ENCODE data around the gene ABO. TPM values are rescaled to one million over a fixed set of nuclear protein-coding genes. Genes with fewer than 3 reads are reported as not detected.

ABO gene
- total RNA-seq, 1 experiment from 2014 or later = 1.2 TPM

DNA sequence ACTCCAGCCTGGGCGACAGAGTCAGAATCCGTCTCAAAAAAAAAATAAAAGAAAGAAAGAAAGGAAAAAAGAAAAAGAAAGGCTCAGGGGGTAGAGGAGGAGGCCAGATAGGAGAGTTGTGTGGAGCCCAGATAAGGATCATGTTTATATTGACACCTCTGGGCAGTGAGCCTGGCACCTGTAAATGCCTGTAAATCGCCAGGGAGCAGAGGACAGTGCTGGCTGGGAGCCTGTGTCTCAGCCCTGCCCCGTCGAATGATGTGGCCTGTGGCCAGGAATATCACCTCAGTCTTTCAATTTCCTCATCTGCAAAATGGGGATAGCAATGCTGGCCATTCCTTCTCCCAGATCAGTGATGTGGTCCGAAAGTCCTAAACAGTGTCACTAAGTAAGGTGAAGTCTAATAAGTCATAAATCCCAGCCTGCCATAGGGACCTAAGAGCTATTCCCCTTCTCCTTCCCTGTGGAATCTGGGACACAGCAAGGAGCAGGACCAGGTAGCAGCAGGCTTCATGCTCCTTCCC, 10.3 kb upstream of the ABO start:
- H3K4me2 ChIP-seq (ENCODE audit: low read length) = no peak overlapping the region
- RAD21 ChIA-PET (ENCODE audit: low non-redundant PET in 1 of 2, low total read pairs in 2 of 2, uncharacterized antibody in 2 of 2, unreplicated experiment in 2 of 2) = no interaction called here
- BruUV-seq (replicated peaks) = no TSS peak
- no peak overlapping the region for H3K27ac ChIP-seq (ENCODE audit: low read depth, low read length)
- POLR2A ChIA-PET = no interaction called here
- H3K9ac ChIP-seq (ENCODE audit: low read length) = no peak overlapping the region
- peaks cover 0 to 13% of the 10 kb centered on the region in 2 experiments; a peak in 2 of 4 replicates for H3K9me3 ChIP-seq (ENCODE audit: control insufficient read depth in 1 of 2, insufficient read depth in 1 of 2, low read depth in 1 of 2, low read length in 2 of 2)
- no peak for TF ChIP-seq REST (IDR thresholded peaks at IDR 0.05; ENCODE audit: low read depth)
- DNase-seq (ENCODE audit: low read depth, low spot score) (no peak), ATAC-seq (no peak)
- H3K79me2 ChIP-seq (ENCODE audit: insufficient read depth, low read length) = no peaks in the 10 kb centered on the region
- no peaks in the 10 kb centered on the region for H3K36me3 ChIP-seq (ENCODE audit: control insufficient read depth in 1 of 2, insufficient read depth in 2 of 2, low read length in 2 of 2)
- H3K9me2 ChIP-seq (ENCODE audit: insufficient read depth) = no peaks in the 10 kb centered on the region
- no peak overlapping the region for H2AFZ ChIP-seq (ENCODE audit: low read depth, low read length, poor library complexity, severe bottlenecking)
- intact Hi-C loops (cut with micrococcal nuclease) = no loop called here
- no peak overlapping the region for H3K4me3 ChIP-seq (replicated peaks in 1 of 2; ENCODE audit: low read depth in 1 of 2, low read length in 2 of 2)
- no peaks in the 10 kb centered on the region for H4K20me1 ChIP-seq (ENCODE audit: insufficient read depth)
- CTCF ChIA-PET = no interaction called here
- H3K4me1 ChIP-seq (ENCODE audit: control insufficient read depth in 1 of 2, insufficient read depth in 2 of 2, low read length in 2 of 2) = no peaks in the 10 kb centered on the region
- no peaks in the 10 kb centered on the region for H3K27me3 ChIP-seq (ENCODE audit: insufficient read depth, low read length)

GRCh38 chr9:133284362-133284761, 9.4 kb upstream of the ABO start:
- no peaks in the 10 kb centered on the region for H4K20me1 ChIP-seq (ENCODE audit: insufficient read depth)
- ChIA-PET CTCF (no interaction called here), POLR2A (no interaction called here), RAD21 (ENCODE audit: low non-redundant PET in 1 of 2, low total read pairs in 2 of 2, uncharacterized antibody in 2 of 2, unreplicated experiment in 2 of 2) (no interaction called here)
- BruUV-seq (replicated peaks) = no TSS peak
- ATAC-seq (no peak), DNase-seq (ENCODE audit: low read depth, low spot score) (no peak)
- no peak overlapping the region for H2AFZ ChIP-seq (ENCODE audit: low read depth, low read length, poor library complexity, severe bottlenecking)
- no peak overlapping the region for H3K4me2 ChIP-seq (ENCODE audit: low read length)
- peaks cover 0 to 5% of the 10 kb centered on the region in 2 experiments; a peak in 2 of 4 replicates for H3K9me3 ChIP-seq (ENCODE audit: control insufficient read depth in 1 of 2, insufficient read depth in 1 of 2, low read depth in 1 of 2, low read length in 2 of 2)
- no peaks in the 10 kb centered on the region for H3K27me3 ChIP-seq (ENCODE audit: insufficient read depth, low read length)
- H3K4me3 ChIP-seq (replicated peaks in 1 of 2; ENCODE audit: low read depth in 1 of 2, low read length in 2 of 2) = no peak overlapping the region
- no peak overlapping the region for H3K27ac ChIP-seq (ENCODE audit: low read depth, low read length)
- no peaks in the 10 kb centered on the region for H3K9me2 ChIP-seq (ENCODE audit: insufficient read depth)
- intact Hi-C loops (cut with micrococcal nuclease) = no loop called here
- no peaks in the 10 kb centered on the region for H3K79me2 ChIP-seq (ENCODE audit: insufficient read depth, low read length)
- no peaks in the 10 kb centered on the region for H3K4me1 ChIP-seq (ENCODE audit: control insufficient read depth in 1 of 2, insufficient read depth in 2 of 2, low read length in 2 of 2)
- TF ChIP-seq SIN3A (IDR thresholded peaks at IDR 0.05; ENCODE audit: low read depth) (no peak), SRF (IDR thresholded peaks at IDR 0.05; ENCODE audit: low read depth) (no peak), RAD21 (IDR thresholded peaks at IDR 0.05; ENCODE audit: low read depth) (no peak), JUND (IDR thresholded peaks at IDR 0.05) (no peak), POLR2A (IDR thresholded peaks at IDR 0.05; ENCODE audit: borderline replicate concordance, extremely low read depth, insufficient read depth, insufficient read length) (no peak), REST (IDR thresholded peaks at IDR 0.05; ENCODE audit: low read depth) (no peak), MAX (IDR thresholded peaks at IDR 0.05) (no peak), ZFX (IDR thresholded peaks at IDR 0.05) (no peak), CTCF (IDR thresholded peaks at IDR 0.05 in 2 of 3, conservative IDR thresholded peaks at IDR 0.05 in 1 of 3; ENCODE audit: borderline replicate concordance in 1 of 3, insufficient read depth in 1 of 3, low read depth in 2 of 3, low read length in 2 of 3) (no peak), CEBPB (IDR thresholded peaks at IDR 0.05; ENCODE audit: low read depth) (no peak)
- no peak overlapping the region for H3K9ac ChIP-seq (ENCODE audit: low read length)
- H3K36me3 ChIP-seq (ENCODE audit: control insufficient read depth in 1 of 2, insufficient read depth in 2 of 2, low read length in 2 of 2) = no peaks in the 10 kb centered on the region

Data from HCT116 (cell line).